HG03045 (cell line): ENCODE measurements around the gene HOXB4.

Experiments
- ATAC-seq: cut with Tn5 transposase; IDR thresholded peaks from one replicate; pipeline ENCODE4 v1.9.1; 2021; ENCODE audit warnings: mild to moderate bottlenecking, moderate library complexity; ENCODE audit not compliant: unreplicated experiment

The HOXB4 gene

GRCh38 chr17:48590607-48591161 is 12.5 kb upstream of the HOXB4 start:
- ATAC-seq = no peak

DNA sequence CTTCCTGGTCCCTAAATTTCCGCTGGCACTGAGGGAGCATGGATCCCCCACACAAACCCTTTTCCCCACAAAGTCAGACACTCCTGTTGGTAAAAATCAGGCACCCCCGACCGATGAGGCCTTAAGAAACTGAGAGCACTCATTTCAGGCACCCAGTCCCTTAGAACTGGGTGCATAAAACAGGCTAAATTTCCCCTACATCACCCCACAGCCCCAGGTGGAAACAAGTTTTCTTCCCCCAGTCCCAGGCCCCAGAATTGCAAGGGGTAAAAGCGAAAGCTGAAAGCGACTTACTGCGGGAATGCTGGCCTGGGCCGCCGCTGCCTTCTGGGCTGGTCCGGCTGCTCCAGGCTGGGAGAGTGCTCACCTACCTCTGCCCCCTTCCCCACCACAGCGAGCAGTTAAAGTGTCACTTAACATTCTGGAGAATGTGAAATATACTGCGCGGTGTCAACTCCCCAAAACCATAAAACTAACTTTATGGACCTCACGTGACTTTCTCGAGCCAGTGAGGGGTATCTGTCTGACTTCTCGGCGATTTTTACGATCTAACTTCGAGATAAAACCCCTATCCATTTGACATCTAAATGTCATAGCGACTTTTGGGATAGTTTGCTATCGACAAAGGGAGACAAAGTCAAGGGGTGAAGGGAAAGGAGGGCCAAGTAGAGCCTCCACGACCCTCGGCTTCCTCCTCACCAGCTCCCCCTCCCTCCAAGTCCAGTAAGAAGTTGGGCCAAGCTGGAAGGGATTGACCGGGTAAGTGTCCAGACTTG is 11.9 kb upstream of the HOXB4 start, which contains the start of gene HOXB3:
Gene HOXB3 (minus strand): TSS at position 411 of the 776 bp plus-strand sequence. CDS start 37,767 bp downstream, outside the sequence.
- ATAC-seq = no peak

DNA sequence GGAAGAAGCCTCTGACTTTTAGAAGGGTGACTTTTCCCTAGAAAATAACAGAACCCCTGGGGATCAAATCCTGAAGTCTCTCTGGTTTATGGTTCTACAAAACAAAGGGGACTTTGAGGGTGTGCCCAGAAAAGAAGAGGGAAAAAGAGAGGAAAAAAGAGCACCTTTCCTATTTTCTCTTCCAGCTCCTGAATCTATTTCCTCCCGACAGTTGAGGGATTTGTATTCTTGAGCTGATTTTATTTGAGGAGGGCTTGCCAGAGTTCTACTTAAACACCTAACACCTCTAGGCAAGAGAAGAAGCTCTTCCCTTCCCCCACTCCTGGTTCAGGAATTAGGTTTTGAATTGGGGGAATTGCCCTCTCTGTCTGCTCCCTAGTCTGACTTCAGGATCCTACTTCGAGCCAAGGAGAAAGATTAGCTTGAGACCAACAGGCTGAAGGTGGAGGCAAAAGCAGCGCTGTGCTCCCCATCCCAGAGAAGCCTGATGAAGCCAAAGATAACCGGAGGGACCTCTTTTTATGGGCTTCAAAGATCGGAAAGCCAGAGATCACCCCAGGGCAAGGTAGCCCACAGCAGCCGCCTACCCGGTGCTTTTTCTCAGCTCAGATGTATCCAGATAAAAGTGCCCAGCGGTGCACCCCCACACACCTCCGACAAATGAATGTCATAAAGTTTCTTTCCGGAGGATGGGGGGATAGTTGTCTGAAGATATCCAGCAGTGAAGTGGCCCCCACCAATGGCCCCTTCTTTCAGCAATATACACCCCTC is 11.1 kb upstream of the HOXB4 start:
- ATAC-seq = no peak

DNA sequence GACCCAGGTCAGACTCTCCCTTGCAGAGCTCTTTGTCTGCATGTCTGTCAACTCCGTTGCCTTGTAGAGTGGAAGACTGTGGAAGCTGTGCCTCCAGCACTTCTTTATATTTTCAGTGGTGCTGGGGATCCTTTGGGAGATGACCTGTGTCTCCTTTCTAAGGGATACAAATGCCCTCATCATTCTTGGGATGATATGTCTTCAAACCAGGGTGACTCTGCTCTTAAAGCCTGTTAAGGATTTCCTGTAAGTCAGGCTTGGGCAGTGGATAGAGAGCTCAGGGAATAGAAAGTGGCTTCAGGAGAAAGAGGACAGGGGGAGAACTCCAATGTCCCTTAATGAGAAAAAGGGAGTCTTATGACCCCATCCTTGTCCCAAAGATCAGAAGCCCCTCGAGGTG is 10.4 kb upstream of the HOXB4 start:
- ATAC-seq = no peak

- no peak for ATAC-seq
Observed at GRCh38 chr17:48588074-48588415, 9.9 kb upstream of the HOXB4 start.

DNA sequence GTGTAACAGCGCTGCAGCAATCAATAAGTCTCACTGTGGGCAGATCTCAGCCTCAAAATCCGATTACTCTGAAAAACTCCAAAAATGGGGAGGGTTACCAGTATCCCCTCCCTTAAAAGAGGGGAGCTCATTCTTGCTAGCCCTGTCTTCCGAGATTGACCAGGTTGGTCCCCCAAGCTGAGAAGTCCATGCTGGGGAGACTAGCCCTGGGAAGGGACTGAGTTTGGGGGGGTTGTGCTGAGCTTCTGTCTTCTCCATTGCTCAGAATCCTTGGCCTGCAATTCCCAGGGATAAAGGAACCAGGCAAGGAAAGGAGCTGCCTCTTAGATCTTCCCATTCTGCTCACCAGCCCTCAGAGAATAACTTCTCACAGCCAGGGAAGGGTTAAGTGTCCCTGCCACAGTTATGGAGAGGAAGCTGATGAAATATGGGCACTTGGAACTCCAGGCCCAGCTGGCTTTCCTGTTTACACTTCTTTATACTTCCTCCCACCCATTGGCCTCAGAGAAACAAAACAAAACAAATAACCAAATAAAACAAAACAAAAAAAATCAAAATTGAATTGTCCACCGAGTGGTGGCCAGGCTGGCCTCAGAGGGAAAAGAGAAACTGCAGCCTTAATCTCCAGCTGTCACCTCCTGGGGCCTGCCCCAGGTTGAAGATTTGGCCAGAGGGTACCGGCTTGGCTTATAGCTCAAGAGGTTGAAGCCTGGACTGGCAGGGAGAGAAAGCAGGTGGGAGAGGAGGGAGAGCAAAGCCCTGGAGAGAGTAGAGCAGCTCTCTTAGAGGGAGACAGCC is 9.3 kb upstream of the HOXB4 start:
- ATAC-seq = no peak

DNA sequence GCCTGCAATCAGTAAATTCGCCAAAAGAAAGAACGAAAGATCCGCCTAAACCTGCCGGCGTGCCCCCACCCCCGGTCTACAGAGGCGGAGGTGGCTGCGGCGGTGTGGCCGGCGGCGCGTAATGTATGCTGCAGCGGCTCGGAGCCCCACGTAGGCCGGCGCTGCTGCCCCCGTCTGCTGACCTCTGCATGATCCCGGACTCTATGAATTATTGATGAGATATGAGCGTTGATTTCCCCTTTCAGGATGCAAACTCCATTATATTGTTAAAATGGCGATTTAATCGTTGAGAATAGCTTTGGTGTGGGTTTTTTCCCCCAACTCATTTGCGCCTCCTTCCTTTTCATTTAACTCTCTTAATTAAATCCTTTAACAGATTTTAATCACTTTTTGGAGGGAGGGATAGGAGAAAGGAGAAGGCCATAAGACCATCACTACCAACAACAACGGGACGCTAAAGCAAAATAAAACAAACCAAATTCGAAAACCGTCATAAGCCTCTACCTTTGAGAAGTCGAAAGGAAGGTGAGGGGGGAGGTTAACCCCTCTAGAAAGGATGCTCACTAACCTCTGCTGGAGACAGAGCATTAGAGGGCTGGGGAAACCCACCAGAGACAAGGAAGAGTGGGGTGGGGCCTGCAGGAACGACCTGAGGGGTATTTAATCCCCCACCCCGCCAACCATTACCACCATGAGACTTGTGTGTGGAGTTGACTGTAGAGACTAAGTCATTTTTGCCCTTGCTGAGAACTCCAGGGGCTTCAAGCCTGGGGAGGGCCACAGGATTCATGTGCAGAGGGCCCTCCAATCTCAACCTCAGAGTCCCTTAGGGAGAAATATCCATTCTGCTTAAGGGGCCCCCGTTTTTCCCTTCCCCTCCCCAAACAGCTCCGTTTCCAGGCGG is 8.5 kb upstream of the HOXB4 start:
- ATAC-seq = no peak

DNA sequence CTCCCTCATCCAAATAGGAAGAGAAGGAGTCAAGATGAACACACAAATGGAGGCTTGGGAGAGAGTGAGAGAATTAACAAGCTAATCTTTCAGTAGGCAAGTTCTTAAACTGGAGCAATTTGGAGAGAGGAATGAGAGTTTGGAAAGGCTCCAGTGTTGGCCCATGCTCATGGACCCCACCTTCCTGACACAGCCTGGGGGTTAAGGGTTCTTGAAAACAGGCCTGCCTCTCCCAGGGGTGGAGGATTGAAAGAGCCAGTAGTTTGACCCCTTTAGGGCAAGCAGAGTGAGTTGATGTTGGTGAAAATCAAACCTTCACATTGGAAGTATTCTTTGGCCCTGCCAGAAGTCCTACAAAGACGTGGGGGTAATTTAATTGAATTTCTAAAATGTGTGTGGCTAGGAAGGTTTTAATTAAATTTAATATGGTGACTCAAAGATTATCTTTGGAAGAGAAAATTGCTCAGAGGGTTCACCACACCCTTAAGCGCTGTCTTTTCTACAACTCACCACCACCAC is 6.1 kb upstream of the HOXB4 start:
- no peak for ATAC-seq

- ATAC-seq = no peak
Observed at GRCh38 chr17:48583708-48584222, 5.6 kb upstream of the HOXB4 start.

DNA sequence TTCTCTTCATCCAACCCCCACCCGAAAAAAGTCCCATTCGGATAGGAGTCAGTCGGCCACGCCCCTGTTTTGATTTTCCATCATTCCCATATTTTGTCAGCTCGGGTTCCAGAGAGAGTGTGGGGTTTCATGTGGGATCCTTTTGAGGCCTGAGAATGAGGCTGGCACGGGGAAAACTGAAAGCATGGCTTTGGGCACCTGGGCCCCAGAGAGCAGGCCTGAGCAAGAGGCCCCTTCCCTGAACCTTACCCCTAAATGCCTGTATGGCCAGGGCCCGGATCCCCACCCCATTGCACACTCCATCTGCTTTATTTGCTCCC is 4.6 kb upstream of the HOXB4 start:
- no peak for ATAC-seq

DNA sequence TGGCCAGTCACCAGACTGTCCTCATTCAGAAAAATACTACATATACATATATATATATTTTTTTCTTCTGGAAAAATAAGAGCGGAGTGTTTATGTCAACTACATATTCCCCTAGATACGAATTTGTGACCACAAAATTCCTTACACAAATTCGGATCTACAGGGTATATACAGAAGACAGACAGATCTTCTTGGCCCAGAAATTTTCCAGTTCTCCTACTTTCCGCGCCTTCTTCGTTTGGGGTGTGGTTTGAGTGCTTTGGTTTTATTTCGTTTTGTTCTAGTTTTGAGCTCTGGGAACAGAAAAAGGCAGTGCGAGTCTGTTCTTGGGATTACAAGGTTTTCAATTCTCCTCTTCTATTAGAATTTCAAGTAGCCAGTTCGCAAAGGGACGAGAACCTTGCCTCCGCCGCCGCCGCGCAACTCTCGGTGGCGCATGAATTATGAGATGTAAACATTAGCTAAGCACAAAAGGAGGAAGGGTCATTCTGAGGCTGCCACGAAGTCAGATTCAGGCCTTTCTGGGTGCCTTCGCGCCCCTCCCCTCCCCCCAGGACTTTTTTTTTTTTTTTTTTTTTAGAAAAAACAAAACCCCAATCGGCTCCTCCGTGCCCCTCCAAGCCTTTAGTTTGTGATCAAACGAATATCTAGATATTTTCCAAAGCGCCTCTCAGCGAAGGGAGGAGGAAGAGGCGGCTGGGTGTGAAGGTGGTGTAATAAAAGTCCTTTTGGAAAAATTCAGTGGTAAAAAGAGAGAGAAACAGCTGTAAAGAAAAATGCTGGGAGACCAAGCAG is 1.8 kb upstream of the HOXB4 start:
- ATAC-seq = no peak

DNA sequence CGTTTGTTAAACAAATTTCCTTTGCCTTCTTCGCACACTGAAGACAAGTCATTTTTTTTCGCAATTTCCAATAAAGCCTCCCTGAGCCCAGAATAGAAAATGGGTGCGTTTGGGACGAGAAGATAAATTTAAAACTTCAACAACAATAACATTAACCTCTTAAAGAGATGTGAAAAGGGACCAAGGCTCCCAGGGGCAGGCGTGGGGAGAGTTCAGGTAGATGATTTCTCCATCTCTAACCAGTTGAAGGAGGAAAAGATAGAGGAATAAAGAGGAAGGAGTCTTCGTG is 1.3 kb upstream of the HOXB4 start:
- no peak for ATAC-seq

- no peak for ATAC-seq
Observed at GRCh38 chr17:48578616-48579470, 693 bp upstream of the HOXB4 start.

- ATAC-seq = no peak
Observed at GRCh38 chr17:48577330-48577945, 712 bp downstream of the HOXB4 start.

DNA sequence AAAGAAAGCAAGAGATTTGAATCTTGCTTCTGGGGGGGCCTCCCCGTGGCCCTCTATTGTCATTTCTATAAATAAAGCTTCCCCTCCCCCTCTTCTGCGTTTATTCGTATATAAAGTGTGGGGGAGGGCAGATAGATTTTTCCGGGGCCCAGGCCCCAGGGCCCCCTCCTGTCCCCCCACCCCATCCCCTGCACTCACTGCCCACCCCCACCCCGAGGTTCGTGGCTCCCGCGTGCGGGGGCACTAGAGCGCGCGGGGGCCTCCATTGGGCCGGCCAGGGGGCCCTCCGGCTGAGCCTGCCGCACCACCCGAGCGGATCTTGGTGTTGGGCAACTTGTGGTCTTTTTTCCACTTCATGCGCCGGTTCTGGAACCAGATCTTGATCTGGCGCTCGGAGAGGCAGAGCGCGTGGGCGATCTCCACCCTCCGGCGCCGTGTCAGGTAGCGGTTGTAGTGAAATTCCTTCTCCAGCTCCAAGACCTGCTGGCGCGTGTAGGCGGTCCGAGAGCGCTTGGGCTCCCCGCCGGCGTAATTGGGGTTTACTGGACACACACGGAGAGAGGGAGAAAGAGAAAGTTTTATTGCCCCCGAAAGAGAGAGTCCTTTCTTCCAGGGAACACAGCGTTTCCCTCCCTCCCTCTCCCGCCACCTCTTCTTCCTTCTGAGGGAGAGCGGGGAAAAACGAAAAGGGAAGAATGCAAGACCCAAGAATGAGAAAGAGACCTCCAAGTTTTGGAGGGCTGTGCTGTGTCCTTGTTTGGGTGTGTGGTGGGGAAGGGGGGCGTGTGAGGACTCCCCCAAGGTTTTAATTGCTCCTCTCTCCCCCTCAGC is 1.5 kb downstream of the HOXB4 start:
- no peak for ATAC-seq

DNA sequence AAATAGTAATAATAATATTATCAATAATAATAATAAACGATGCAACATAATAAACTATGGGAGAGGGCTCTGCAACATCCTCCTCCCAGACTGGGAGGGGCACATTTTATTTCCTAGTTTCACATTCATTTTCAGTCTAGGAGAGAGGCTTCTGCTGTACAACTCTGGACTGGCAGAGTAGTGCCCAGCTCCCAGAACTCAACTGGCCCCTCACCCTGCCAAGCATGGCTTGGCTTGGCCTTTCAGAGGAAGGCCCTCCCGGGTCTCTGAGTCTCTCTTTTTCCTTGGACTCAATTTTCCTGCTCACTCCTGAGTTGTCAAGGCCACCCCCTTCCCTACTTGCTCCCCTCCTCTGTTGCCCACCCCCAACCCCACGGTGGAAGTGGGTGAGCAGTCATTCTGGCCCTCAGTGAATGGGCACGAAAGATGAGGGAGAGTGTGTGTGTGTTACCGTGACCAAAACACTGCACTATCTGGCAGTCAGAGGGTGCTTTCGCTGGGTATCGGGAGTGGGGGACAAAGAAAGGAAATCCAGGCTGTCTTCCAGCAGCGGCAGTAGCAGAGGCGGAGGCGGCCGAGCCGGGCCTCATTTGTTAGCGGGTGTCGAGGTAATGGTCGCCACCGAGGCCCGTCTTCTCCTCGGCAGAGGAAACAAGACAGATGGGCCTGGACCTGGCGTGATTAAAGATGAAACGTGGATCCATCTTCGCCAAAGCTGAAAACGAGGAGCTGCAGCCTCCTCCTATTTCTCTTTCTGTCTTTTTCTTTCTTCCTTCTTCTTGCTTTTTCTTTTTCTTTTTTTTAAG is 2.3 kb downstream of the HOXB4 start:
- ATAC-seq = no peak
